Uterus (tissue), 4 donors: ENCODE data around the gene HSPA14. TPM values are rescaled to one million over a fixed set of nuclear protein-coding genes. Genes with fewer than 3 reads are reported as not detected.

Source experiments
- DNase-seq, 2 donors: peaks; one replicate each; pipeline ENCODE4 v3.0.0-alpha.2; 2019 to 2020
- H3K27ac ChIP-seq, 2 donors: fragments of 200-600 bp; sonication (generic); 1 replicate in 1 of 2; 2 replicates in 1 of 2; pipeline ENCODE4 v1.5.1; 2016 to 2018
- H3K27me3 ChIP-seq, 2 donors: fragments of 200-600 bp; sonication (generic); one replicate each; pipeline ENCODE4 v1.5.1; 2018 to 2019; ENCODE audit warnings: control low read depth in 1 of 2
- H3K36me3 ChIP-seq, 2 donors: fragments of 200-600 bp; sonication (generic); one replicate each; pipeline ENCODE4 v1.5.1; 2019; ENCODE audit warnings: control low read depth in 1 of 2
- H3K4me1 ChIP-seq, 2 donors: fragments of 200-600 bp; sonication (generic); one replicate each; pipeline ENCODE4 v1.5.1; 2018 to 2019; ENCODE audit warnings: control low read depth in 1 of 2
- H3K4me3 ChIP-seq, 2 donors: fragments of 200-600 bp; sonication (generic); 1 replicate in 1 of 2; 2 replicates in 1 of 2; pipeline ENCODE4 v1.5.1; 2018 to 2019; ENCODE audit warnings: mild to moderate bottlenecking in 1 of 2
- H3K9me3 ChIP-seq, 2 donors: fragments of 200-600 bp; sonication (generic); one replicate each; pipeline ENCODE4 v1.5.1; 2019; ENCODE audit warnings: control low read depth in 1 of 2
- POLR2A ChIP-seq, 2 donors: fragments of 450-650 bp; IDR thresholded peaks; one replicate each; pipeline ENCODE4 v1.6.1; 2016; ENCODE audit warnings: antibody characterized with exemption in 2 of 2, mild to moderate bottlenecking in 1 of 2, moderate library complexity in 1 of 2
- intact Hi-C: fragments of 100-400 bp; cut with DNase I; formaldehyde crosslinking; loops from one replicate; pipeline ENCODE4 v1.15.1; 2023; ENCODE audit warnings: low total_unique reads
- total RNA-seq, 4 donors: library from RNA; depleted of rRNA in 3 of 4; stranded (reverse); fragments of >200 nt in 3 of 4; gene quantifications; one replicate each; pipeline versions ENCODE4 v1.1.0 to v1.2.4, GENCODE V29; 2014 to 2023
- TF ChIP-seq, protein P1 (sequence below), 4 experiments: fragments of 200-600 bp in 2 of 4; fragments of 450-650 bp in 2 of 4; sonication (generic) in 2 of 4; IDR thresholded peaks; one replicate each; pipeline ENCODE4 v1.5.1; 2016 to 2019; ENCODE audit warnings: antibody characterized with exemption in 4 of 4, mild to moderate bottlenecking in 2 of 4, moderate library complexity in 1 of 4
- donor health status: DM: yes; HTN: yes; CAD: no.

Gene HSPA14
- total RNA-seq, 4 donors from 2014 or later = 10.4 to 19.4 (median 13.8) TPM

DNA sequence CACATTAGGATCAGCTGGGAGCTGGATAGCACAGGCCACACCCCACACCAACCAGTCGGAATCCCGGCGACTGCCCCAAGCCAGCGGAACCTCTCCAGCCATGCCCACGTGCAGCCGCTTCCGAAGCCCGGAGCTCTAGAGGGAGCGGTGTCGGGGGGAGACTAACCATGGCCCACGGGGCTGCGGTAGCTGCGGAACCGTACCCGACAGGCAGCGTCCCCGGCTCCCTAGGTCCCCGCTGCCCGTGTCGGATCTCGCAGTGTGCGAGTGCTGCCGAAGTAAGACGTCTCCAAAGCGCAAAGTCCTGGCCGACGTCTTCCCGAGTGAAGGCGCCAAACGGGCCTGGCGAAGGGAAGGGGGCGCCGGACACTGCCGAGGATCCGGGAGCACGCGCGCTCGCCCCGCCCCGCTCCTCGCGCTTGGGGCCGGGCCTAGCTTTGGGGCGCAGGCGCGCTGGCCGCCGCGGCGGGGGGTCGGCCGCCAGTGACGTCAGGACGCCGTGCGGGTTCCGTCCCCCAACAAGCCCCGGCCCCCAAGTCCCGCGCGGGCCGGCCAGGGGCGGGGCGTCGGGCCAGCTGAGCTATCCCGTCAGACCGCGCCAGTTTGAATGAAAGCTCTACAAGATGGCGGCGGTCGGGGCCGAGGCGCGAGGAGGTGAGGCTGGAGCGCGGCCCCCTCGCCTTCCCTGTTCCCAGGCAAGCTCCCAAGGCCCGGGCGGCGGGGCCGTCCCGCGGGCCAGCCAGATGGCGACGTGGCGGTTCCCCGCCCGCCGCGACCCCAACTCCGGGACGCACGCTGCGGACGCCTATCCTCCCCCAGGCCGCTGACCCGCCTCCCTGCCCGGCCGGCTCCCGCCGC lies 40.4 kb downstream of the HSPA14 start, which contains the start of gene SUV39H2:
TSS of gene SUV39H2 (plus strand) at position 601 of the 858 bp plus-strand sequence. CDS start at position 624, 23 bp downstream.
- Histone ChIP-seq H3K4me1 (no peaks in the 10 kb centered on the region), H3K36me3 (no peaks in the 10 kb centered on the region), H3K4me3 (peak within 1 kb of the TSS; percentile 73 to 97), H3K9me3 (no peaks in the 10 kb centered on the region), H3K27me3 (no peaks in the 10 kb centered on the region), H3K27ac (peak within 1 kb of the TSS; percentile 95)
- TF ChIP-seq POLR2A (IDR thresholded peaks at IDR 0.05) = peak; percentile 55 to 86
- TF ChIP-seq, protein P1, sequence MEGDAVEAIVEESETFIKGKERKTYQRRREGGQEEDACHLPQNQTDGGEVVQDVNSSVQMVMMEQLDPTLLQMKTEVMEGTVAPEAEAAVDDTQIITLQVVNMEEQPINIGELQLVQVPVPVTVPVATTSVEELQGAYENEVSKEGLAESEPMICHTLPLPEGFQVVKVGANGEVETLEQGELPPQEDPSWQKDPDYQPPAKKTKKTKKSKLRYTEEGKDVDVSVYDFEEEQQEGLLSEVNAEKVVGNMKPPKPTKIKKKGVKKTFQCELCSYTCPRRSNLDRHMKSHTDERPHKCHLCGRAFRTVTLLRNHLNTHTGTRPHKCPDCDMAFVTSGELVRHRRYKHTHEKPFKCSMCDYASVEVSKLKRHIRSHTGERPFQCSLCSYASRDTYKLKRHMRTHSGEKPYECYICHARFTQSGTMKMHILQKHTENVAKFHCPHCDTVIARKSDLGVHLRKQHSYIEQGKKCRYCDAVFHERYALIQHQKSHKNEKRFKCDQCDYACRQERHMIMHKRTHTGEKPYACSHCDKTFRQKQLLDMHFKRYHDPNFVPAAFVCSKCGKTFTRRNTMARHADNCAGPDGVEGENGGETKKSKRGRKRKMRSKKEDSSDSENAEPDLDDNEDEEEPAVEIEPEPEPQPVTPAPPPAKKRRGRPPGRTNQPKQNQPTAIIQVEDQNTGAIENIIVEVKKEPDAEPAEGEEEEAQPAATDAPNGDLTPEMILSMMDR (IDR thresholded peaks at IDR 0.05) = peak; percentile 11 to 25 (median 22)
- DNase-seq = peak; percentile 93 to 97
- intact Hi-C loops = no loop called here

DNA sequence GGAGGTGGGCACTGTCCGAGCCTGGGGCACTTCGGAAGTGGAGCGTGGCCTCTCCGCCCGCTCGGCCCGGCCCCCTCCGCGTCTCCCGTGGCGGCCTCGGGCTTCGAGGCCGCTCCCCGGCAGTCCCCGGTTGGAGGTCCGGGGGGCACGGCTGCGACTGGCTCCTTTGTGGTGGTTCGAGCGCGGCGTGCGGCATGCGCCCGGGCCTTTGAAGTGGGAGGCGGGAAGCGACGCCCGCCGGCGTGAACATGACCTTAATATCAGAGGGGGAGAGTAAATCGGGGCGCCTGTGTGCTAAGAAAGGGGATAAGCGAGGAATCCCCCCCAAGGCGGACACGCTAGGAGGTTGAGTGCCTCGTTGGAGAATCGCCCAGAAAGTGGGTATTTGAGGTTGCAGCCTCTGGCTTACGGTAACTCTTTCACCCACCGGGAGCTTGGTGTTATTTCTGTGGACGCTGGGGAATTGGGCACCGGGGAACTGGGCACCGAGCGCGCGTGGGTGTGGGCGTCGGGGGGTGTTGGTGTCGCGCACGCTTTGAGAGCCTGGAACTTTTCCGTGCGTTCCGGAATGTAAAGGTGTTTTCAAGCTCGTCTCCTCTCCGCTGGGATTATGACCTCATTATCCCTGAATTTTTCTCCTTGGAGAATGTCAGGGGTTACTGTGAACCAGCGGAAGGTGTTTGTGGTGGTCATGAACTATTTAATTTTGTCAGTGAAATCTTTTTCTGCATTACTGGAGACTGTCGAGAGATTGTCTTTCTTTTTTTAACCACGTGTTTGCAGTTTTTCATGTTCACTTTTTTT lies 41.2 kb downstream of the HSPA14 start:
- Histone ChIP-seq H3K9me3 (no peaks in the 10 kb centered on the region), H3K27ac (peak overlapping the region; percentile 73 to 95), H3K36me3 (no peaks in the 10 kb centered on the region), H3K4me1 (no peaks in the 10 kb centered on the region), H3K4me3 (peak overlapping the region; percentile 58 to 73), H3K27me3 (no peaks in the 10 kb centered on the region)
- intact Hi-C loops = no loop called here
- no peak for TF ChIP-seq POLR2A (IDR thresholded peaks at IDR 0.05)
- TF ChIP-seq, protein P1 (IDR thresholded peaks at IDR 0.05) = no peak
- DNase-seq = peak in 1 of 2 donors; percentile 29

DNA sequence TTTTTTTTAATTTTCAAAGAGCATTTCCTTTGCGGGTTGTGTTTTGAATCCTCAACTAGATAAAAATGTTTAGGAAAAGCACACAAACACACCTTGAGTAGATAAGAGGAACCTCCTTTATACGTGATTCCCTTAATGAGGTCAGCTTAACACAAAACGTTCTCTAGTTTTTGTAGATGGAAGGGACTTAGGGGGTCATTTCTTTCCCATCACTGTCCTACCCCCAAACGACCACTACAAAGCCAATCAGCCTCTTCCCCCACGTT lies 41.8 kb downstream of the HSPA14 start:
- intact Hi-C loops = no loop called here

DNA sequence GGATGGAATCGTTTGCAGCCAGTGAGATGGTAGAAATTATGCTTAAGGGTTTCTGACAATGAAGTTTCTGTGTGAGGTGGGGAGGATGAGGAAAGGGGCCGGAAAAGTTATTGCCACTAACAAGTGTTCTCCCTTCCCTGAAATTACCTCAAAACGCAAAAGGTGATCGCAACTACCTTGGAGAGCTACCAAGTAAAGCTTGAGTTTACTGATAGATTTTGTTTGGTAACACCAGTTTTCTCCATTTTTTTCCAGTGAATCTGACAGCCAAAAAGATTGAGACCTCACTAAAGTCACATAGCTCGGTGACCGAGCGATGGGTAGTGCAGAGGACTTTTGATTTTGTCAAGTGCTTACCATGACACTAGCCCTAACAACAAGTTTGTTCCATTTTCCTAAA lies 42.1 kb downstream of the HSPA14 start:
- Histone ChIP-seq H3K4me3 (no peak overlapping the region), H3K36me3 (no peaks in the 10 kb centered on the region), H3K9me3 (no peaks in the 10 kb centered on the region), H3K27me3 (no peaks in the 10 kb centered on the region), H3K4me1 (no peaks in the 10 kb centered on the region), H3K27ac (no peak overlapping the region)
- TF ChIP-seq, protein P1 (IDR thresholded peaks at IDR 0.05) = no peak
- no peak for TF ChIP-seq POLR2A (IDR thresholded peaks at IDR 0.05)
- DNase-seq = no peak
- intact Hi-C loops = no loop called here

More for the DNA sequence above, 41.8 kb downstream of the HSPA14 start:
- Histone ChIP-seq H3K36me3 (no peaks in the 10 kb centered on the region), H3K27me3 (no peaks in the 10 kb centered on the region), H3K9me3 (no peaks in the 10 kb centered on the region), H3K4me3 (peak overlapping the region; percentile 58 to 73), H3K4me1 (no peaks in the 10 kb centered on the region), H3K27ac (no peak overlapping the region)
- TF ChIP-seq POLR2A (IDR thresholded peaks at IDR 0.05) = no peak
- TF ChIP-seq, protein P1 (IDR thresholded peaks at IDR 0.05) = no peak
- DNase-seq = no peak

DNA sequence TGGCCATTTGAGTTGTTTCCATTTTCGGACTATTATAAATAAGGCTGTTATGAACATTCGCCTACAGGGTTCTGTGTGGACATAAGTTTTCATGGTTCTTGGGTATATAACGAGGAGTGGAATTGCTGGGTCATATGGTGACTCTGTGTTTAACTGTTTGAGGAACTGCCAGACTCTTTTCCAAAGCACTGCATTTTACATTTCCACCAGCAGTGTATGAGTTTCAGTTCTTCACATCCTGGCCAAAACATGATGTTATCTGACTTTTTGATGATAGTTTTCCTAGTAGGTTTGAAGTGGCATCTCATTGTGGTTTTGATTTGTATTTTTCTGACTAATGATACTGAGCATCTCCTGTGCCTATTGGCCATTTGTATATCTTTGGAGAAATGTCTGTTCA lies 46.0 kb downstream of the HSPA14 start:
- H3K27ac ChIP-seq = no peak overlapping the region
- H3K4me1 ChIP-seq = no peaks in the 10 kb centered on the region
- intact Hi-C loops = no loop called here
- H3K9me3 ChIP-seq = no peaks in the 10 kb centered on the region
- no peak for TF ChIP-seq POLR2A (IDR thresholded peaks at IDR 0.05)
- TF ChIP-seq, protein P1 (IDR thresholded peaks at IDR 0.05) = no peak
- no peaks in the 10 kb centered on the region for H3K27me3 ChIP-seq
- H3K4me3 ChIP-seq = no peak overlapping the region
- H3K36me3 ChIP-seq = no peaks in the 10 kb centered on the region
- no peak for DNase-seq
